Fibroblast of villous mesenchyme (primary cell): ENCODE measurements around the gene KIF6. TPM values are rescaled to one million over a fixed set of nuclear protein-coding genes. Genes with fewer than 3 reads are reported as not detected.

Experiments
- DNase-seq: peaks from one replicate; pipeline ENCODE4 v3.0.0-alpha.2; 2010; ENCODE audit warnings: low read depth
- H3K4me3 ChIP-seq: 2 replicates; pipeline ENCODE4 v1.5.1; 2011; ENCODE audit warnings: low read depth, mild to moderate bottlenecking, low read length
- CTCF ChIP-seq: IDR thresholded peaks from 2 replicates; pipeline ENCODE4 v1.5.1; 2012; ENCODE audit warnings: low read depth, mild to moderate bottlenecking, low read length; ENCODE audit not compliant: insufficient read depth
- total RNA-seq: library from RNA; depleted of rRNA; stranded (reverse); fragments of >200 nt; gene quantifications from 2 replicates; pipeline ENCODE4 v1.2.3, GENCODE V29; 2012

KIF6 gene
- total RNA-seq, 1 donor = 0.43 TPM

GRCh38 chr6:39666706-39667489 lies 58.3 kb downstream of the KIF6 start:
- TF ChIP-seq CTCF = no peak
- DNase-seq = no peak
- no peak overlapping the region for H3K4me3 ChIP-seq

GRCh38 chr6:39665861-39666260 lies 59.3 kb downstream of the KIF6 start:
- DNase-seq = no peak
- no peak overlapping the region for H3K4me3 ChIP-seq
- TF ChIP-seq CTCF = no peak

- no peak overlapping the region for H3K4me3 ChIP-seq
- TF ChIP-seq CTCF = no peak
- no peak for DNase-seq
Observed at GRCh38 chr6:39664173-39664572, 61.0 kb downstream of the KIF6 start.

- no peak for TF ChIP-seq CTCF
- no peak overlapping the region for H3K4me3 ChIP-seq
- DNase-seq = no peak
Observed at GRCh38 chr6:39657355-39658135, 67.7 kb downstream of the KIF6 start.

- no peak overlapping the region for H3K4me3 ChIP-seq
- TF ChIP-seq CTCF = no peak
- no peak for DNase-seq
Observed at GRCh38 chr6:39654121-39654520, 71.1 kb downstream of the KIF6 start.

GRCh38 chr6:39653612-39654011 lies 71.6 kb downstream of the KIF6 start:
- no peak for TF ChIP-seq CTCF
- DNase-seq = no peak
- no peak overlapping the region for H3K4me3 ChIP-seq
